Measurements from ENCODE around the gene ANXA3. TPM values are rescaled to one million over a fixed set of nuclear protein-coding genes. Genes with fewer than 3 reads are reported as not detected.
A peak's percentile ranks its signal among the peaks of the same experiment; 100 is the strongest.
"Not testable (repeated sequence)": the region's sequence is repeated elsewhere in the genome, so short reads cannot be mapped to it uniquely, and the experiment has no call there.

Gene ANXA3
- total RNA-seq, result 0.97 and 1.0 TPM in 2 replicates
- long read RNA-seq, transcript ANXA3-201 (13 exons, 1,657 nt), result major isoform, 9 of 9 reads
- long read RNA-seq, partial matches to known transcripts, result 0 of 9 reads
- long read RNA-seq, other reads (novel, unspliced or antisense), result 0 of 9 reads

DNA sequence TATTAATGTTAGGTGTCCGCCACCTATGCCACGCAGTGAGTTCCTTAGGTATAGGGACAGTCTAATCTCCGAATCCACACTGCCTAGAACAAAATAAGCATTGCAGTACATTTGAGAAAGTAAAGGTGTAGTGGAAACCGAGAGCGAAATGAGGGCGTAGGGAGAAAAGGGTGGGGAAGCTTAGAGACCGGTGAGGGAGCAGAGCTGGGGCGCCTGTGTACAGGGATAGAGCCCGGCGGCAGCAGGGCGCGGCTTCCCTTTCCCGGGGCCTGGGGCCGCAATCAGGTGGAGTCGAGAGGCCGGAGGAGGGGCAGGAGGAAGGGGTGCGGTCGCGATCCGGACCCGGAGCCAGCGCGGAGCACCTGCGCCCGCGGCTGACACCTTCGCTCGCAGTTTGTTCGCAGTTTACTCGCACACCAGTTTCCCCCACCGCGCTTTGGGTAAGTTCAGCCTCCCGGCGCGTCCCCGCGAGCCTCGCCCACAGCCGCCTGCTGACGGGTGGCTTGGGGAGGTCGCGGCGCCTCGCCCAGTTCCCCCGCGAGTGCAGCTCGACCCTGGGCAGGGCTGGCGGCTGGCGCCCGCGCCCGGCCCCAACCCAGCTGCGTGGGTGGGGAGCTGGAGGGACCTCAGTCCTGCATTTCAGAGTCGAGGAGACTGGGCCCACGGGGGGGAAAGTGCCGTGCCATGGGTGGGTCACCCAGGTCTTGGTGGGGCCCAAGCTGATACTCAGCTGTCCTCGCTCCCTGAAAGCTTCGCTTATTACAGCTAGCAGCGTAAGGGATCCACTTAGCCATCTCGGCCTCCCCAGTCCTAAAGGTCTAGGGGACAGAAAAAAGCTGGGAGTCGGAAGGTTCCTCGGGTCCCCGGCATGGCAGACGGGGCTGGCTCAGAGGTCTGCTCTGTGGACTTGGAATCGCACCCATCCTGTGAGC is at the start of gene ANXA3:
TSS of gene ANXA3 (plus strand) at position 351 of the 932 bp plus-strand sequence. CDS start 2,704 bp downstream, outside the sequence.
- Mint-ChIP-seq H3K4me3 (ENCODE audit: unreplicated experiment) (peak within 1 kb of the TSS; percentile 76), H3K9me3 (ENCODE audit: unreplicated experiment) (no peaks in the 10 kb centered on the region), H3K4me1 (ENCODE audit: unreplicated experiment) (peaks cover 19% of the 10 kb centered on the region), H3K27ac (ENCODE audit: unreplicated experiment) (no peak within 1 kb of the TSS), H3K36me3 (ENCODE audit: unreplicated experiment) (no peaks in the 10 kb centered on the region), H3K27me3 (ENCODE audit: unreplicated experiment) (peaks cover 18% of the 10 kb centered on the region)
- DNase-seq (ENCODE audit: extremely low spot score, unreplicated experiment), result no peak
- no peak for TF ChIP-seq CTCF (IDR thresholded peaks at IDR 0.05)

DNA sequence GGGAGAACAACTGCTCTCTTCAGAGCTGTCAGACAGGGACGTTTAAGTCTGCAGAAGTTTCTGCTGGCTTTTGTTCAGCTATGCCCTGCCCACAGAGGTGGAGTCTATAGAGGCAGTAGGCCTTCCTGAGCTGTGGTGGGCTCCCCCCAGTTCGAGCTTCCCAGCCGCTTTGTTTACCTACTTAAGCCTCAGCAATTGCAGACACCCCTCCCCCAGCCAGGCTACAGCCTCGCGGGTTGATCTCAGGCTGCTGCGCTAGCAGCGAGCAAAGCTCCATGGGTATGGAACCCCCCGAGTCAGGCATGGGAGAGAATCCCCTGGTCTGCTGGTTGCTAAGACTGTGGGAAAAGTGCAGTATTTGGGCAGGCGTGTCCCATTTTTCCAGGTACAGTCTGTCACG is 45.3 kb upstream of the ANXA3 start:
- H3K27me3 Mint-ChIP-seq (ENCODE audit: unreplicated experiment), result peaks cover 35% of the 10 kb centered on the region
- DNase-seq (ENCODE audit: extremely low spot score, unreplicated experiment); H3K27ac Mint-ChIP-seq (ENCODE audit: unreplicated experiment); H3K4me1 Mint-ChIP-seq (ENCODE audit: unreplicated experiment); H3K9me3 Mint-ChIP-seq (ENCODE audit: unreplicated experiment); H3K4me3 Mint-ChIP-seq (ENCODE audit: unreplicated experiment); H3K36me3 Mint-ChIP-seq (ENCODE audit: unreplicated experiment): not testable (repeated sequence)

DNA sequence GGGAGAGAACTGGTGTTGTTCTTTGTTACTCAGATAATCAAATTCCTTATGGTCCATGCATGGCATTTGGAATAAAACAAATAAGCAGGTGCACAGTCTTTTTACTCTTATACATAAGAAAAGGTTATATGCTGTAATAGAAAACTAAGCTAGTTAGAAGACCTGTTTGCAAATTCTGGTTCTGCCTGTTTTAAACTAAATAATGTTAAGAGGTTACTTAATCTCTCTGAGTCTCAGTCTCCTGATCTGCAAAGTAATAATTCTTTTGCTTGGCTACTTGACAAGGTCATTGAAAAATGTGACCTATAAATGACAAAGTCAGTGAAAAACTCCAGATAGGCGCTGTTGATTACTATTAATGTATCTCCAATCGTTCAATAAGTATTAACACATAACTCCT is 42.5 kb upstream of the ANXA3 start:
- peaks cover 21% of the 10 kb centered on the region for H3K27me3 Mint-ChIP-seq (ENCODE audit: unreplicated experiment)
- H3K36me3 Mint-ChIP-seq (ENCODE audit: unreplicated experiment), result no peaks in the 10 kb centered on the region
- no peak overlapping the region for H3K27ac Mint-ChIP-seq (ENCODE audit: unreplicated experiment)

DNA sequence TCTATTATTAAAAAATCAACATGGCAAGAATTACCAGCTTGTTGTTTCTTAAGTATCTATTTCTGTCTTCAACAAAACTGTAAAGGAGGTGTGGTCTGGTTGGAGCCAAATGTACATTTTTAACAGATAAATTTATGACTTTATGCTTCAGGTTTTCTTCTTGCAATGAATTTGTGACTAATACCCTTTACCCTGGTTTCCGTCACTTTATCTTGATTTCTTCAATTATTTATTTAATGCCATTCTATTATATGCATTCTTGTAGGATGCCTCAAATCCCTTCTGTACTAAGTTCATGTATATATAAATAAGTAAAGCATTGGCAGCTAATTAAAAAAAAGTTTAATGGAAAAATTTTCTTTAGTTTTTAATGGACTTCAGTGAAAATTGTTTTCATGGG is 41.5 kb upstream of the ANXA3 start:
- Mint-ChIP-seq H3K9me3 (ENCODE audit: unreplicated experiment) (no peaks in the 10 kb centered on the region), H3K27ac (ENCODE audit: unreplicated experiment) (no peak overlapping the region), H3K4me1 (ENCODE audit: unreplicated experiment) (no peaks in the 10 kb centered on the region), H3K4me3 (ENCODE audit: unreplicated experiment) (no peak overlapping the region), H3K36me3 (ENCODE audit: unreplicated experiment) (no peaks in the 10 kb centered on the region), H3K27me3 (ENCODE audit: unreplicated experiment) (peaks cover 20% of the 10 kb centered on the region)
- TF ChIP-seq CTCF (IDR thresholded peaks at IDR 0.05), result no peak
- DNase-seq (ENCODE audit: extremely low spot score, unreplicated experiment), result no peak

More for the DNA sequence above, 42.5 kb upstream of the ANXA3 start:
- TF ChIP-seq CTCF (IDR thresholded peaks at IDR 0.05), result no peak
- no peak overlapping the region for H3K4me3 Mint-ChIP-seq (ENCODE audit: unreplicated experiment)
- H3K4me1 Mint-ChIP-seq (ENCODE audit: unreplicated experiment), result no peaks in the 10 kb centered on the region
- no peak for DNase-seq (ENCODE audit: extremely low spot score, unreplicated experiment)
- H3K9me3 Mint-ChIP-seq (ENCODE audit: unreplicated experiment), result no peaks in the 10 kb centered on the region

GRCh38 chr4:78510681-78511080 is 40.9 kb upstream of the ANXA3 start:
- no peak for DNase-seq (ENCODE audit: extremely low spot score, unreplicated experiment)
- TF ChIP-seq CTCF (IDR thresholded peaks at IDR 0.05), result no peak
- H3K27me3 Mint-ChIP-seq (ENCODE audit: unreplicated experiment), result peaks cover 18% of the 10 kb centered on the region
- H3K4me3 Mint-ChIP-seq (ENCODE audit: unreplicated experiment), result no peak overlapping the region
- H3K27ac Mint-ChIP-seq (ENCODE audit: unreplicated experiment), result no peak overlapping the region
- no peaks in the 10 kb centered on the region for H3K36me3 Mint-ChIP-seq (ENCODE audit: unreplicated experiment)
- no peaks in the 10 kb centered on the region for H3K4me1 Mint-ChIP-seq (ENCODE audit: unreplicated experiment)
- no peaks in the 10 kb centered on the region for H3K9me3 Mint-ChIP-seq (ENCODE audit: unreplicated experiment)

Data from osteocyte (in vitro differentiated cells).